Fibroblast of skin of right quadriceps (primary cell): ENCODE measurements around the gene PSMG4.

Source experiments
- DNase-seq: peaks from one replicate; pipeline ENCODE4 v3.0.0-alpha.2; 2013

Gene PSMG4

GRCh38 chr6:3312604-3313231, 54.0 kb downstream of the PSMG4 start:
- DNase-seq = no peak

GRCh38 chr6:3314176-3314575, 55.4 kb downstream of the PSMG4 start:
- no peak for DNase-seq

DNA sequence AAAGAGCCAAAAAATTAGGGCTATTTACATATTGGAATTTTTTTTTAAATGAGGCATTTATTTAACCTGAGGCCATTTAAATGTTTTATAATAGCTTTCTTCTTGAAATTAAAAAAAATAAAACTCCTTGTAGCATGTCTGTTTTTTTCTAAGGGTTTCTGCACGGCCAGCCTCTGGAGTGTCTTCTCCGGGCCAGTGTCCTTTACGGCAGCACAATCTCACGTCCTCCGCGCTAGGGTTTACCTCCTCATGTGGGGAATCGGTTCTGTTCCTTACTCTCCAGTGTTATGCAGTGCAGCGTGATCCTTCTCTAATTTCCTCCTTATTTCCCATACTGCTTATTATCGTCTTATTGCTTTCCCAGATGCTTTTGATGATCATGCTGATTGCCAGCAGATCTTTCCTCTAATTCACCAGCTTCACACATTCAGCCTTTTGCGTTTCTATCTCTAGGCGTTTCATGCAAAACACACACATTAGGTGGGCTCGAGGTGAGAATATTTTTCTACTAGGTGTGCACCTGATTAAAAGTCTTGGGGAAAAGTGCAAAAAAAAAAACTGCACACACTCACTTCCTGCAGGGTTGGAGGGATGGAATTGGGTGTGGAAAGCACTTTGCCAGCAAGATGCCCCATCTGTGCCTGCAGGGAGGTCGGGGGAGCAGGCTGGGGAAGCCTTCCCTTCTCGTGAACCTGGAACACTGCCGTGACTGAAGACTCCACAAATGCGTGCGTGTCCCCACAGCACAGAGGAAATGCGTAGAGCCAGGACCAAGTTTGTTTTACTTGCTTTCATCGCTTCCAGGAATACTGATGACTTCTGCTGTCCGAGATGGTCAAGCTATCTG, 56.1 kb downstream of the PSMG4 start:
- DNase-seq = no peak

DNA sequence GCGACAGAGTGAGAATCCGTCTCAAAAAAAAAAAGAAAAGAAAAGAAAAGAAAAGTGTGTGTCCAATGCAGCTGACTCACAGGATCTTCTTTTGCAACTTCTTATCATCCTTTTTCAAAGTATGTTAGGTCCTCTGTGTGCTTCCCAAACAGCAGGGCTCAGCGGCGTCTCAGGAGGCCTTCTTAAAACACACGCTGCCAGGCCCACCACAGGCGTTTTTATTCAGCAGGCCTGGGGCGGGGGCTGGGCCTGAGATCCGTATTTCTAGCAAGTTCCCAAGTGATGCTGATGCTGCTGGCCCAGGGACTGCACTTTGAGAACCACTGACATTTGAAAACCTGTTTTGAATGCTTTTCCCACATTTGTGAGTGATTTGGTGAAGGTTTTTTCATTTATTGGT, 57.1 kb downstream of the PSMG4 start:
- DNase-seq = no peak

DNA sequence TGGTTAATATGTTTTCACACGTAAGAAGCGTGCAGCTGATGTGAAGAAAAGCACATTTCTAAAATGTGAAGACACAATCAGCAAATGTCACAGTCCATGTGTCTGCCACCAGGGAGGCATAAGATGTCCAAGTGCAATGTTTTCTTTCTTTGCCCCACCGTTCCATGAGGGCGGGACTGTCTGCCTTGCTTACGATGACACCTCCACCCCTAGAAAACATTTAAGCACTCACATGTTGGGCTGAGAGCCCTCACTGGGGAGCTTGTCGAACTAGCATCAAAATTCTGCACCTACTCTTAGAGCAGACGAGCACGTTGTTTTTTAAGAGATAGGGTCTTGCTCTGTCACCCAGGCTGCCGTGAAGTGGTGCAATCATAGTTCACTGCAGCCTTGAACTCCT, 57.6 kb downstream of the PSMG4 start:
- DNase-seq = no peak

DNA sequence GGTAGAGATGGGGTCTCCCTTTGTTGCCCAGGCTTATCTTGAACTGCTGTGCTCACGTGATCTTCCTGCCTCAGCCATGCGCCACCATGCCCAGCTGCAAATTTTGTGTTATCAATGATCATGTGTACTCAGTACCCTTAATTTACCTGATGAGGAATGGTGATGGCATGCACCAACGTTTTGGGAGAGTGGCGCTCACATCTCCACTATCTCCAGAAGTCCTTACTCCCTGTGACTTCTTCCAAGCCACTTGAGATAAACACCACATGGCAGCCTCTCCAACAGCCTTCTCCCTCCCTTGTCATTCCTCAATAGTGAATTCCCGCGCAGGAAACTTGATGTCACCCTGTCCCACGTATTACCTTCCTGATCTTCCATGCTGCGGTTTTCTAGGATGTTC, 58.1 kb downstream of the PSMG4 start:
- DNase-seq = no peak
